Measurements from ENCODE around the gene SH3GL1.
A peak's percentile ranks its signal among the peaks of the same experiment; 100 is the strongest.

SH3GL1 gene, protein sequence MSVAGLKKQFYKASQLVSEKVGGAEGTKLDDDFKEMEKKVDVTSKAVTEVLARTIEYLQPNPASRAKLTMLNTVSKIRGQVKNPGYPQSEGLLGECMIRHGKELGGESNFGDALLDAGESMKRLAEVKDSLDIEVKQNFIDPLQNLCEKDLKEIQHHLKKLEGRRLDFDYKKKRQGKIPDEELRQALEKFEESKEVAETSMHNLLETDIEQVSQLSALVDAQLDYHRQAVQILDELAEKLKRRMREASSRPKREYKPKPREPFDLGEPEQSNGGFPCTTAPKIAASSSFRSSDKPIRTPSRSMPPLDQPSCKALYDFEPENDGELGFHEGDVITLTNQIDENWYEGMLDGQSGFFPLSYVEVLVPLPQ

GRCh38 chr19:4400135-4400936, at the start of gene SH3GL1:
Gene SH3GL1 (minus strand): TSS chr19:4400547. CDS start chr19:4400368, 179 bp downstream.
- peak; percentile 95 for DNase-seq (ENCODE audit: low spot score)

- no peak for DNase-seq (ENCODE audit: low spot score)
Observed at GRCh38 chr19:4449639-4450028, 49.3 kb upstream of the SH3GL1 start.

- peak; percentile 85 for DNase-seq (ENCODE audit: low spot score)
Observed at GRCh38 chr19:4449022-4449638, 48.8 kb upstream of the SH3GL1 start.

GRCh38 chr19:4448147-4448985, 48.0 kb upstream of the SH3GL1 start:
- DNase-seq (ENCODE audit: low spot score), result no peak

GRCh38 chr19:4447327-4448146, 47.2 kb upstream of the SH3GL1 start:
- DNase-seq (ENCODE audit: low spot score), result no peak

GRCh38 chr19:4446704-4447200, 46.4 kb upstream of the SH3GL1 start:
- DNase-seq (ENCODE audit: low spot score), result no peak

DNA sequence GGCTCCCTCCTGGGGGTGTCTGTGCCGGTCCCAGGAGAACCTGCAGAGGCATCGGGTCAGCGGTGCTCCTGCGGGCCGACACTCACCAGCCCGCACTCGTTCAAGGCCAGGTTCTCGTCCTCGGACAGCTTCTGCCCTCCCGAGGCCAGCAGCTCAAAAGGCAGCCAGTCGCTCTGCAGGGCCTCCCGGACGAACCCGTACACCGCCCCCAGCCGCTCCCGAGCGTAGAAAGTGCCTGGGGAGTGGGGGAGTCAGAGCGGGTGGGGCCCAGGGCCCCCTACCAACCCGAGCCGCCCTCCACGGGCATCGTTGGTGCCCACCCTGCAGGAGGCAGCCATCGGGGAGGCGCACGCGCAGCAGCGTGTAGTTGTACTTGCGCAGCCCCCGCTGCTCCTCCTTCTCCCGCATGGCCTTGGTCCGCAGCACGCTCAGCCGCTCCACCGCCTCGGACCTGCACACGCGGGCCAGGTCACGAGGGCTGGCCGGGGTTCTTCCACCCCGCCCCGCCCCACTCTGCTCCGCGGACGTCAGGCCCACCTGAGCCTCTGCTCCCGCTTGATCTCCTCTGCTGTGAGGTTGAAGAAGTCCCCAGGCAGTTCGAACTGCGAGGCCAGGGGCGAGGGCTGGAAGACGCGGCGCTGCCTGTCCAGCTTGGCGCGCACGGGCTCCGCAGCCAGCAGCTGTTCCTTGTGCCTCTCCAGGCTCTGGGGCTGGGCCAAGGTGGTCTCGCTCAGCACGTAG, 45.8 kb upstream of the SH3GL1 start:
- no peak for DNase-seq (ENCODE audit: low spot score)

DNA sequence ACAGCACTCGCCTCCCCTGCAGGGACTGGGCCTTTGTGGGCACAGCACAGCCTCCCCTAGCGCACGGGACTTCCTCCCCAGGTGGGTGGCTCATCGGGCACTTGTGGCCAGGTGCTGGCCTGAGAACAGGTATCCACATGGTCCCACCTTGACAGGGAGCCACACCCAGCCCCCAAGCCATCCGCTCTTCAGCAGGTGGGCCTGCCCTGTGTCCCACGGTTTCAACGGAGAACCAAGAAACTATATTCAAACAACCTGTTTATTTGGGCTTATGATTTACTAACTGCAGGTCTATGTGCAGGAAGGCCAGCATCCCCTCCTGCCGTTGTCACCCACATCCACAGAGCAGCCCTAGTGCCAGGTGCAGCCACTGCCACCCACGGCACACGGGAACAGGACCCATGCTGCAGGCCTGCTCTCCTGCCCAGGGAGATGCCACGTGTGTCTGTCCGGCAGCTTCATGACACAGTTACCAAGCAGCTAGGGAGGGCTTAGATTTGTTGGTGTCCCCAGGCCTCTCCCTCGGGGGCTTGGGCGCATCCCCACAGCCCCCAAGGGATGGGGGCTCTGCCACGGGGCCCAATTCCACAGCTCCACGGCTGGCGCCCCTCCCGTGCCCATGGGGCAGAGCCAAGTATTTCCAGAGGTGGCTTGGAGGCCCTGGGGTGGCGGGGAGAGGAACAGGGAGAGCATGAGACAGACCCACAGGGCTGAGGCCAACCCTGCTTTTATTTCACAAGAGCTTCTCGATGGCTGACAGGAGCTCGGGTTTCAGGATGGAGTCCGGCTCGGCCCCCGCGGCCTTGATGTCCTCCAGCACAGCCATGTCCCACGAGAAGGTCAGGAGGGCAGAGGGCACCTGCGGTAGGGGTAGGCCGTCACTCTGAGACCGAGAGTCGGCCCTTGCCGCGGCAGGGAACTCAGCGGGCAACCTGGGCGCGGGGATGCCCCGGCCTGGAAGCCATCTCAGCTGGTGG, 44.7 kb upstream of the SH3GL1 start:
- DNase-seq (ENCODE audit: low spot score), result no peak

GRCh38 chr19:4443966-4444764, 43.8 kb upstream of the SH3GL1 start:
- DNase-seq (ENCODE audit: low spot score), result no peak

- no peak for DNase-seq (ENCODE audit: low spot score)
Observed at GRCh38 chr19:4443188-4443587, 42.8 kb upstream of the SH3GL1 start.

DNA sequence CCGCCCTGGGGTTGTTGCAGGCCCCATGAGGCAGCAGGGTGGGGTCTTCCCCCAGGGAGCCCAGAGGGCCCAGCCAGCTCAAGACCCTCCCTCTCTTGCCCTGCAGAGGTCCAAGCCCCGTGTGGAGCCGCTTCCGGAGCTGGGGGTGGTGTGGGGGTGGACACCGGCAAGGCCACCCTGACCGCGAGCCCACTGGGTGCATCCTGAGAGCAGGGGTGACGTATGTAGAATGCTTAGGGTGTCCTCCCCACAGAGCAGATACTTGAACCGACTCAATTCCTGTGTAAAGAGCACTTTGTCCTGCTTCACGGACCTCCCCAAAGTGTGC, 42.4 kb upstream of the SH3GL1 start:
- DNase-seq (ENCODE audit: low spot score), result no peak

DNA sequence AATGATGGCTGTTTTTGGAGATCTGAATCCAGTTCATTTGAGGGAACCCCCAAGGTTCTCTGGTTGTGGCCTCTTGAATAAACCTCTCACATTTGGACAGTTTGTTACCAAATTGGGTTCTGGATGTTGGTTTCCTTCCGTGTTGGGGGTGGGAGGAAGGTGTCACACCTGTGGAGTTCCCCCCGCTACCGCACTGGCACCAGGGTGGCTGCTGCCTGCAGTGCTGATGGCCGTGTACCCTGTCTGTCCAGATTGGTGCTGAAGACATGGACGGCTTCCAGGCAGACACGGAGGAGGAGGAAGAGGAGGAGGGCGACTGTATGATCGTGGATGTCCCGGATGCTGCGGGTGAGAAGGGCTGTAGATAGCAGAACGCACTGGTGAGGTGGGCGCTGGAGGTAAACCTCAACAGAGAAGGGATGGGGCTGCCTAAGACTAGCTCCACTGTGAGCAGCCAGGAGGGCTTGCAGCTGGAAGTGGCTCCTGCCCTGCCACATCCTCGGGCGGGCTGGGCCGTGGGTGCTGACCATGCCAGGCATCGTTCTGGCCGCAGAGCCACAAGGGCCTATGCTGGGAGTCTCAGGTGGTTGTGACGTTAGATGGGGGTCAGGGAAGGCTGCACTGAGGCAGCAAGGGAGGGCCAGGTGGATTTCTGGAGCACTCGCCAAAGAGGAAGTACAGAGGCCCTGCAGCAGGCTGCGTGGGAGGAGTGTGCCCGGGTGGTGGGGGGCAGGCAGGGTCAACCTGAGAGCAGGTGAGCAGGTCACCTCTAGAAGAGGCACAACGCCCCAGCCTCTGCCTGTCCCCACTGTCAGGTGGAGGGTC, 41.9 kb upstream of the SH3GL1 start:
- no peak for DNase-seq (ENCODE audit: low spot score)

DNA sequence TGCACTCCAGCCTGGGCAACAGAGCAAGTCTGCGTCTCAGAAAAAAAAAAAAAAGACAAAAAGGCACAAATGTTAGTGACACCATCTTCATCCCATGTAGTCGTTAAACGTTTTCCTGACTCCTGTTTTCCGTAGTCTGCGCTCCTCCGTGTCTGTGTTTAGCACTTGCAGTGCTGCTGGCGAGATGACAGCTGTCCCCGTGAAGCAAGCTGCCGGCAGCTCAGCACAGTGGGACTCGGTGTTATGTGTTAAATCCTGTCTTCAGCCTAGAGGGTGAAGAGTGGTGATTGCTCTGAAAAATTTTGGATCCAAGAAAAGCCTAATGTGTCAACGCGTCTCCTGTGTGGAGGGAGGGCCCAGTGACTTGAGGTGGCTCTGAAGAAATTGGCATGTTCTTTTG, 38.9 kb upstream of the SH3GL1 start:
- DNase-seq (ENCODE audit: low spot score), result peak; percentile 64

- no peak for DNase-seq (ENCODE audit: low spot score)
Observed at GRCh38 chr19:4437103-4437502, 36.8 kb upstream of the SH3GL1 start.

DNA sequence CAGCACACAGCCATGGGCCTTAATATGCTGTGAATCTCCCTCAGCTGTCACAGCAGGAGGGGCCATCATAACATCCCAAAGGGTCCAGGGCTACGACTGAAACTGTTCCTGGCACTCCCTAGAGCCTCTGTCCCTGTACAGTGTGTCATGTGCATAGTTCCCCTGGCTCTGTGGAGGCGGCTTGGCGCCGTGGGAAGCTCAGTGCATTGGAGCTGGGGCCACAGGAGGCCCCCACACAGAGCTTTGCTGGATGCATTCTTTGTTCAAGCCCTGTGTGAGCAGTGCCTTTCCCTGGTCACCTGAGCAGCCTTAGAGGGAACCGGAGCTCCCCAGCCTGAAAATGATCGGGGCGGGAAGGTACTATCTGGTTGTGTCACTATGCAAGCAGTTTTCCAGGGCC, 35.9 kb upstream of the SH3GL1 start:
- no peak for DNase-seq (ENCODE audit: low spot score)

DNA sequence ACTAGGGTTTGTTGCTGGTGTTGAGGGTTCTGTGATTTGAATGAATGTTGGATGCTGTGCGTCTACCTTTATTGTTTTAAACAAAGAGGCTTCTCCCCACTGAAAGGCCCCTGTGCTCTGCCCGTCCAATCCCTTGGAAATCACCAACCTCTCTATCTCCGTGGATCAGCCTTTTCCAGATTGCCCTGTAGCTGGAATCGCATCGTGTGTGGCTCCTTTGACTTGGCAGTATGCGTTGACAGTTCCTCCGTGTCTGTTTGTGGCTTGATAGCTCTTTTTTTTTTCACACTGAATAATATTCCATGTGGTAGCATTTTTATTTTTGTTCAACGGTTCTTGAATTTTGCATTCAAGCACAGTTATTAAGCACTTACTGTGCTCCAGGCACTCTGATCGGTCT, 34.0 kb upstream of the SH3GL1 start:
- DNase-seq (ENCODE audit: low spot score), result no peak

GRCh38 chr19:4432918-4433506, 32.7 kb upstream of the SH3GL1 start:
- no peak for DNase-seq (ENCODE audit: low spot score)
